HG03025 (cell line): ENCODE data around the gene FAHD1.
"Not testable (repeated sequence)": the region's sequence is repeated elsewhere in the genome, so short reads cannot be mapped to it uniquely, and the experiment has no call there.

ENCODE experiments used
- ATAC-seq: cut with Tn5 transposase; IDR thresholded peaks from one replicate; pipeline ENCODE4 v1.9.1; 2021; ENCODE audit warnings: mild to moderate bottlenecking, moderate library complexity; ENCODE audit not compliant: unreplicated experiment, low FRiP score

Gene FAHD1

DNA sequence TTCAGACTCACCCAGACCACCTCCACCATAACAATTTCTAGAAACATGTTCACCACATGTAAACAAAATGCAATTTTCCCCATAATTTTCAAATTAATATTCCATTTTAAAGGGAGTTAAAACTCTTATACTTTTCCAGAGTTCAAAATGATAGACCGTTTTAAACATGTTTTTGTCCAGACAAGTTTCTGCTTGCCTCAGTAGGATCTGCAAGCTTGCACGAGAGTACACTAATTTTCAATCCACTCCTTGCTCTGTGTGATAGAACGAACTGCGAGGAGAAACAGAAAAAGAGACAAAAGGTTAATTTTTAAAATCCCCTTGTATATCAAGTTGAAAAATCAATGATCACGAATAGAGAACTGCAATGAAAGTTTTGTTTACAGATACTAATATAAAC is 7.1 kb downstream of the FAHD1 start:
- no peak for ATAC-seq

DNA sequence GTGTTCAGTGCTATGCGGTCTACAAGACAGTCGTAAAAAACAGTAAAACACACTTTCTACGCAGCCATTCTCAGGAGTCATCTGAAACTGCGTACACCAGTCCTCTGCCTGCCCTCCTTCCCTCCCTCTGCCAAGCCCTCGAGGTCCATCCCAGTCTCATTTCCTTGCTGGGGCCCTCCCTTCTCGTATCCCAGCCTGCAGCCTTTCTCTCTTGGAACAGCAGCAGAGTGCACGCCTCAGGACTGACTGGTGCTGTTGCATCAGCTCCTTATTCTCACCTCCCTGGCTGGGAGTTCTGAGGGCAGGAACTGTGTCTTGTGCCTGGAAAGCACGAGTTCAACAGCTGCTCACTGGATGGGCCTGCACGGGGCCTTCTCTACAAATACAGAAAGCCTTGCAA is 12.5 kb downstream of the FAHD1 start:
- no peak for ATAC-seq

DNA sequence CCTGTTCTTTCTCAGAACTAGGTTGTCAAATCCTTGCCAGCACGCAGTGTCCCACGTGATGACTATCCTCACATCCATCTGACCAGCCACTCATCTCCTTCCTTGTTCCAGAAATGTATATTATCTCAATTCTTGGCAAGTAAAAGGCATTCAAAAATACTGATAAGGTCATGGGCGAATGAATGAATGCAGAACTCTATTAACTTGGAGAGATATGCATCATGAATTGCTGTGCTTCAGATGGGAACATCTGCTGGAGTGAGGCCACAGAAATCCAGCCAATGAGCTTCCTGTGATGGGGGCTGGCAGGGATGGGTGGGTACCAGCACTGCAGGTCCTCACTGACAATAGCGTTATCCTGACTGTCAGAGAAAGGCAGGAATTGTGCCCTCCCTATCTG is 19.0 kb downstream of the FAHD1 start:
- ATAC-seq = no peak

DNA sequence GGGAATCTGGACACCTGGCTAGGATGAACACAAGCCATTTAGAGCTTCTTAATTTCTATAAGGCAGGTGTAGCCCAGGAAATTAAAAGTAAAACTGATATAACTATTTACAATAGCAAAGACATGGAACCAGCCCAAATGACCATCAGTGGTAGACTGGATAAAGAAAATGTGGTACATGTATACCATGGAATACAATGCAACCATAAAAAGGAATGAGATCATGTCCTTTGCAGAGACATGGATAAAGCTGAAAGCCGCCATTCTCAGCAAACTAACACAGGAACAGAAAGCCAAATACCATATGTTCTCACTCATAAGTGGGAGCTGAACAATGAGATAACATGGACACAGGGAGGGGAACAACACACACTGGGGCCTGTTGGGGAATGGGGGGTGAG is 19.4 kb downstream of the FAHD1 start:
- no peak for ATAC-seq

DNA sequence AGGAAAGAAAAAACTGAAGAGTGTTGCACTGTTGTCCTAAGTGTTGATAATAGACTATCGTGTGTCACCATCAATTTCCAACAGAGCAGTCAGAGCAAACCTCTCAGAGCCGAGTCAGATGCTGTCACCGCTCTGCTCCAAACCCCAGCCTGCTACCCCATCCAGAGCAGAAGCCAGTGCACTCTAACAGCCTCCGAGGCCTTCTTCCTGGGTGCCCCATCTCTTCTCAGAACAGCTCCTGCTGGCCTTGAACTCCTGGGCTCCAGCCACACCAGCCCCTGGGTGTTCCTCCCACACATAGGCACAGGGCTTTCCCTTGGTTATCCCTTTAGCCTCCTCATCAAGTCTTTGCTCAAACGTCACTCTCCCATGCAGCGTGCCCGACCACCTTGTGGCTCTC is 24.0 kb downstream of the FAHD1 start:
- ATAC-seq = no peak

DNA sequence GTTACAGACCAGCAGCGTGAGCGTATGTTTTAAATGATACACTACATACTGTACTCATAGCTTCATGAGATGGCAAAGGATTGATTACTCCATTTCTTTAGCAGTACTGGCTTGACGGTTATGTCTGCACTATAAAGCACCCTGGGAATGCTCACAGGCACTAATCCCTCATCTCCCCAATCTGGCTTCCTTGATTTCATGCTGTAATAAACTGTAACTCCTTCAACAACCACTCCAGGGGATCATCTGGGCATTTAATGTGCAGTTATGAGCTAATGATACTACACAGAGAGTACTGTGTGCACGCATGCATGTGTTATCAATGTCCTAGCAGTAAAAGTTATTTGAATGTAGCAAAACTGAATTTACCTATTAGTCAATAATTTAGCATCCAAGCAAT is 24.8 kb downstream of the FAHD1 start:
- no peak for ATAC-seq

DNA sequence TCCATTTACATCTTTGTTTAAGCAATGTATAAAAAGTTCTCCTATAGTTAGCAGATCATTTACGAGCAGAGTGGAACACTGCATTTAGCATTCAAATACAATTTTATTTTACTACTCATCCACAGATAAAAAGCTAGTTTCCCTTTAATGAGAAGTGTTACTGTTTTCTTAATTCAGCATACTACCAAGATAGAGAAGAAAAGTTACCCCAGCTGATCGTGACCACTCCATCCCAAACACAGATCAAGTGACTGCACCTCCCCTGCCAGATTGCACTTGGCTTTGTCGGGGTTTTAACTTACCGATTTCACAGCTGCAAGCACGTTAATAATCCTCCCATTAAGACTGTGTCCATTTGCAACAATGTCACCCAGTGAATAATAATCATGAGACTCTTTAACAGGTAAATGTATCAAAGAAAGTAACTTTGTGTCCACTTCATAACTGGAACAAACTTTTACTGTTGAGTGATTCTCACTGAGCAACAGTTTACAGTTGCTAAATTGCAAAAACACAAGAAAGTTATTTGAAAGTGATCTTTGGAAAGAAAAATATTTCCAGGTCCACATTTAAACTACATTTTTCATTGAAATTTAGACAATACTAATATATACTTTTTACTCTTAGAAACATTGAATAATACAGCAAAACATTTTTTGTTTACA is 30.6 kb downstream of the FAHD1 start:
- no peak for ATAC-seq

DNA sequence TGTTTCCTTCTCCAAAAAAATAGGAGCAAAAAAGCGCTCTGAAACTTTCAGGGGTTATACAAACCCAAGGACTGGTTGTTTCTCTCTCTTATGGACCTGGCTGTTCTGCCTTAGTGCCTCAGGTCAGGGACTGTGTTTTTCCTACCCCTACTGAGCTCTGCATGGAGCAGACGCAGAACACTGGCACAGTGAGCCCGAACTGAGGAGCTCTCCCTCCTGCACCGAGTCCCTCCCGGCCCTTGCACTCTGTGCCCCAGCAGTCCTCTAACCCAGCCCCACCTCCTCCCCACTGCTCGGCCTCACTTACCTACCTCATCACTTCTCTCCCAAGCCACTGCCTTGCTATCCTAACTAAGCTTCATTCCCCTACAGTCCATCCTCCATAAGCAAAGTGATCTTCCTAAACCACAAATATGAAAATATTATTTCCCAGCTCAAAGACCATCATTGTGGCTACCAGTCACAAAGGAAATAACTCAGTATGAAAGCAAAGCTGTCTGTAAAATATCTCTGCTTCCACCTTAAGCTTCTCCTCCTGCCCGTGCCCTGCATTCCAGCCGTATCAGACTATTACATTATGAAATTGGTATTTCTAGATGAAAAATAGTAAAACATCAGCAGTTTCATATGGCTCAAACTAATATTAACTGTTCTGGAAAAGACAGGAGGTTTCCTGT is 31.3 kb downstream of the FAHD1 start:
- ATAC-seq = no peak

DNA sequence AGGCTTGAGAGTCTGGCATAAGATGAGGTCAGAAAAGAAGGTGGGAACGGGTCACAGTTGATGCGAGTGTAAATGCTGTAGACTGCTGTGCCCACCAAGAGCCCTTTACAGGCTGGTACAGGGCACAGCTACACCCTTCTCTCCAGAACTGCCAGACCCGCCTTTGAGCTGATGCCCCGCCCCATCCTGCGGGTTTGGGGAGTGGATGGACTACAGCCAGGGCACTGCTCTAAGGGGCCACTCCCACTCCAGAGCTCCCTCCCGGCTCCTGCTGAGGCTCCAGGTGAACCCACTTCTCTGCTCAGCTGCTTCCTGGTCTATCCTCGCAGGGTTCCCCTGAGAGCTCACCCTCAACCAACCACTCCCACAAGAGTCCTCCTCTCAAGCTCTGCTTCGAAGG is 32.6 kb downstream of the FAHD1 start:
- ATAC-seq = no peak

DNA sequence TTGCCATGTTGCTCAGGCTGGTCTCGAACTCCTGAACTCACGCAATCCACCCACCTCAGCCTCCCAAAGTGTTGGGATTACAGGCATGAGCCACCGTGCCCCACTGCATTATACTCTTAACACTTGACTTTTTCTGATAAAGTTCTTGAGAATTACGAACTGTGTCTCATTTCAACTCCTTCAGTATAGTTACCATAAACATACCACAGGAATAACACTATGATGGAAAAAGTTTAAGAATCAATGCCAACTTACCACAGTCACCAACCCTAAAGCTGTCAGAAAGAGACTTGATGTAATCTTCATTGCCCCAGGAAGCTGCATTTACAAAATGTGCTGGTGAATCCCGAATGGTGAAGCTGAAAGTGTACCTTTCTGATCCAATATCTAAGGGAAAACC is 34.7 kb downstream of the FAHD1 start:
- ATAC-seq = no peak

DNA sequence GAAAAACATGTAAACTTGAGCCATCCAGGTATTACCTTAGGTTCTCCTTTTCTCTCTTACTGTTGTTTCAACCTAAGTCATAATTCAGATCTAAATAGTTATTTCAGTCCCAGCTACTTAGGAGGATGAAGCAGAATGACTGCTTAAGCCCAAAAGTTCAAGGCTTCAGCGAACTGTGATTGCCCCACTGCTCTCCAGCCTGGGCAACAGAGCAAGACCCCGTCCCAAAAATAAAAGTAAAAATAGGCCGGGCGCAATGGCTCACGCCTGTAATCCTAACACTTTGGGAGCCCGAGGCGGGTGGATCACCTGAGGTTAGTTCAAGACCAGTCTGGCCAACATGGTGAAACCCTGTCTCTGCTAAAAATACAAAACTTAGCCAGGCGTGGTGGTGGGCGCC is 35.4 kb downstream of the FAHD1 start:
- ATAC-seq = no peak

DNA sequence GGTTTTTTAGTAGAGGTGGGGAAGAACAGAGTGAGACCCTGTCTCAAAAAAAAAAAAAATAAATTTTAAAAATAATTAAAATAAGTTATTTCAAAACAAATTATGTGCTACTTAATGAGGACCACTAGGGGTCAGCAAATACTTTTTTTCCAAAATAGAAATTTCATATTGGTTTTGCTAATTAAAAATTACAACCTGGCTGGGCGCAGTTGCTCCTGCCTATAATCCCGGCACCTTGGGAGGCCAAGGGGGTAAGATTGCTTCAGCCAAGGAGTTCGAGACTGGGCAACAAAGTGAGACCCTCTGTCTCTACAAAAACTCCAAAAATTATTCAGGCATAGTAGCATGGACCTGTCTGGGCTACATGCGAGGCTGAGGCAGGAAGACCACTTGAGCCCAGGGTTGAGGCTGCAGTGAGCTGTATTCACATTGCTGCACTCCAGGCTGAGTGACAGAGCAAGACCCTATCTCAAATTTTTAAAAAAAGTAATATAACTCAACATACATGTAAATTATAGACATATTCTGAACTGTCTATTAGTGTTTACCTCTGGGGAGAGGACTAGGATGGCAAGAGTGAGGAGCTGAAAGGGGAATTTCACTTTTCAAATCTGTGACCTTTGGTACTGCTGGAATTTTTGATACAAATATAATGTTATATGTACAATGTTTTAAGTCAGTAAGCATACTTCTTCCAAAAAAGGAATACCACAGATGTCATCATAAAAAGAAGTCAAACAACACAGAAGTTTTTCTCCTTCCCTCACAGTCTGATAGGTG is 36.9 kb downstream of the FAHD1 start:
- no peak for ATAC-seq

DNA sequence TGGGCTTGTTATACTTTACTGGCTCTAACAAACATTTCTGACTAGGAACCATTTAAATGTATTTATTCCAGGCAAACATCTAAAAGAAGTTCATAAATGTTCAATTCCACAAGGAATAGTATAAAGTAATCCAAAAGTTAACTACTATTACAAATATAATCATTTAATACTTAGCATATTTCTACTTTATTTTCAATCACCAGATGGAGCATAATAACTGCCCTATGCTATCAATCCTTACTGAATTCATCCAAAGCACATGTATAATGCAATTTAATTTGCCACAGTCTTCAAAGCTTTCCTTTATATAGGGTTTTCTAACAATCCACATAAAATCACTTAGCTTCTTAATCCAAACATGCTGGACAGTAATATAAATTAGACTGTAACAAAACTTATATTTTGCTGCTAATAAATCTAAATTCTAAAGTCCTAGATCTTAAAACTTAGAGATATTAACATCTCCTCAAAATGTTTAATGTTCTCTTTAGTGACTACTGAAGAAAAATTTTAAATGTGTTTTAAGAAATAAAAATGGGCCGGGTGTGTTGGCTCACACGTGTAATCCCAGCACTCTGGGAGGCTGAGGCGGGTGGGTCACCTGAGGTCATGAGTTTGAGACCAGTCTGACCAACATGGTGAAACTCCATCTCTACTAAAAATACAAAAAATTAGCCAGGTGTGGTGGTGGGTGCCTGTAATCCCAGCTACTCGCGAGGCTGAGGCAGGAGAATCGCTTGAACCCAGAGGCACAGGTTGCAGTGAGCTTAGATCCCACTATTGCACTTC is 39.1 kb downstream of the FAHD1 start:
- ATAC-seq = no peak

DNA sequence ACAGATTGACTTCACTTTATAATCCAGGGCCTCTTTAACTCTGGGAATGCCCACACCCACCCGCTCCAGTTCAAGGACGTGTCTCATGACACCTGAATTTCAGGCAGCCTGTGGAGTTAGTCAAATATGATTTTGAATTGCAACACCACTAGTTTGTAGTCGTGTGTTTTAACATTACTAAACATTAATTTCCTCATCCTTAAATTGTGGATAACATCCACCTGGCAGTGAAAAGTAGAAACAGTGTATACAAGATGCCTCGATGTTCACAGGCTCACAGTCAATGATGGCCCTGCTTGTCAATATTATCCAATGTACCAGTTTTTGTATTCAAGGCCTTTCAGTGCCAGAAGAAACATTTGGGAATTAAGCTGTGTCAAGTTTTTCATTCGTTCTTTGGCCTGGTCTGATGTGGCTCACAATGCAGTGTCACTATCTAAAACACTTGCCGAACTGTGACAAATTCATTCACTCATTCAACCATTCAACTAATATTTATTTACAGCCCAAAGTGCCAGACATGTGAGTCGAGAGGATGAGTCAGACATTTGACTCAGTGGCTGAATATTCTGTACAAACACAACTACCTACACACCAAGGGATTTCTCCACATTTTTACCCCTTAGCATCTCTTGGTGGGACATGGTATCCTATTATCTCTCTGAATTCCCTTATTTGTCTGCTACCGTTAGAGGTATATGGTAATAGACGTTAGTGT is 43.5 kb downstream of the FAHD1 start:
- no peak for ATAC-seq

DNA sequence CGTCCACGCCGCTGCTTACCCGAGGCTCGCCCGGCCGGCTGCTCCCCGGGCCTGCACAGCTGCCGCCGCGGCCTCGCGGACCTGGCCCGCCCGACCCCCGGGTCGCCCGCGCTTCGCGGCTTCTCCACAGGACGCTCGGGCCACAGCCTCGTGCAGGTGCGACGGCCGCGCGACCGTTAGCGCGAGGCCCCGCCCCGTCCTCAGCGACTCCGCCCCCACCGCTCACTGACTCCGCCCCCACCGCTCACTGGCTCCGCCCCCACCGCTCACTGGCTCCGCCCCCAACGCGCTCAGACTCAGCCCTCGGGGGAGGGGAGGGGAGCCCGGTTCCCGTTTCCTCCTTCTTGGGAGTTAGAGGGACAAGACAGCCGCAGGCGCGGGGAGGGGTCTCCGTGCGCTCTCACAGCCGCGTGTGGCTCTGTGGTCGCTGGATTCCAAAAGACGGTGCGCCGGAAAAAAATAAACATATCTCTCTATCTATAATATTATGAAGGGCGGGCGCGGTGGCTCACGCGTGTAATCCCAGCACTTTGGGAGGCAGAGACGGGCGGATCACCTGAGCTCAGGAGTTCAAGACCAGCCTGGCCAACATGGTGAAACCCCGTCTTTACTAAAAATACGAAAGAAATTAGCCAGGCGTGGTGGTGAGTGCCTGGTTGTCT is 45.1 kb downstream of the FAHD1 start, which contains the start of gene MEIOB:
TSS of gene MEIOB (minus strand) at position 191 of the 662 bp plus-strand sequence. CDS start 3,989 bp downstream, outside the sequence.
- no peak for ATAC-seq

DNA sequence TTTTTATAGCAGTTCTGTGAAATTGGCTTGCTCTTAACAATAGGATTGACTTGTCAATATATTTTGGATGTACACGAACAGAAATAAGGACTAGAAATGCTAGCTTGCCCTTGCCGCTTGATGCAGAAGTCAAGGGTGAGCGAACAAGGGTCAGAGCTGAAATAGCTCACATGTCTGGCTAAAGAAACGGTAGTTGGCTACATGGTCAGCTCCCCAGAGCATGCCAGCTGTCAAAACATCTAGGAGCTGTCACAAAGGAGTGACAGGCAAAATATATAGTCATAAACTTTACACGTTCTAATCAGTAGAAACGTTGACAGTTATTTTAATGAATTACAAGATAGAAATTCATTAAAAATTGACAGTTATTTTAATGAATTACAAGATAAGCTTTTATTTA is 47.8 kb downstream of the FAHD1 start:
- no peak for ATAC-seq

DNA sequence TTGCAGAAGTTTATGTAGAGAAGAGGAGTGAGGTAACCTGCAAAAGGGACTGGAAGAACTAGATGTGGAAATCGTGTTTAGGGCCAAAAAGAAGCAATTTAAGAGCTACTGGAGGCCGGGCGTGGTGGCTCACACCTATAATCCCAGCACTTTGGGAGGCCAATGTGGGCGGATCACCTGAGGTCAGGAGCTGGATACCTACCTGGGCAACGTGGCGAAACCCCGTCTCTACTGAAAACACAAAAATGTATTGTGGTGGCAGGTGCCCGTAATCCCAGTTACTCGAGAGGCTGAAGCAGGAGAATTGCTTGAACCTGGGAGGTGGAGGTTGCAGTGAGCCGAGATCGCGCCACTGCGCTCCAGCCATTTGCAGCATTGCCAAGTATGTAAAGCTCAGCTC is 49.1 kb downstream of the FAHD1 start:
- not testable (repeated sequence) for ATAC-seq

DNA sequence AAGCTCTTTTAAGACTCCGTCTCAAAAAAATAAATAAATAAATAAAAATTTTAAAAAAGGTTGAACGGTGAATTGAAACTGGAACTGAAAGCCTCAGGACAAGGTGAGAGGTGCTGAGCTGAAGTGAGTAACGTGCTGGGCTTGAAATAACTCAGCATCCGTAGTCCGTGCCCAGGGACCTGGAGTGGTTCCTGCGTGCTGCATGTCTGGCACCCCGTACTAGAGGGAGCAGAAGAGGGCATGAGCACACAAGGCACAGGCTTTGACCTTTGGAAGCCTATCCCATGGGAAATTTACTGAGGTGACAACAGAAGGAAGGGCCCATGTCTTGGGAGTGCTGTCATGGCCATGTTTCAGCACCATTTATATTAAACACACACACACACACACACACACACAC is 49.5 kb downstream of the FAHD1 start:
- ATAC-seq = no peak

DNA sequence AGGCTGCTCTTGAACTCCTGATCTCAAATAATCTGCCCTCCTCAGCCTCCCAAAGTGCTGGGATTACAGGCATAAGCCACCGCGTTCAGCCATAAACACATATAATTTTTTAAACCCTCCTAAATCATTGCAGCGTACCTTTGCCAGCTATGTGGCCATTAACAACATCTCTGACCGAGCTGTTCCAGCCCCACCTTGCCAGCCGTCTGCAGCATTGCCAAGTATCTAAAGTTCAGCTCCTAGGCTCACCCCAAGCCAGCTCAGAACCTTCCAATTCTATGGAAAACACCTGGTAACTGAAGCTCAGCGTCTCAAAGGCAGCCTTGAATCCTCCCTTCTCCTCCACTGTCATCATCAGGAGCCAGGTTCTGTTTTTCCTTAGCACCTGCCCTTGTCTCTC is 50.1 kb downstream of the FAHD1 start:
- no peak for ATAC-seq

DNA sequence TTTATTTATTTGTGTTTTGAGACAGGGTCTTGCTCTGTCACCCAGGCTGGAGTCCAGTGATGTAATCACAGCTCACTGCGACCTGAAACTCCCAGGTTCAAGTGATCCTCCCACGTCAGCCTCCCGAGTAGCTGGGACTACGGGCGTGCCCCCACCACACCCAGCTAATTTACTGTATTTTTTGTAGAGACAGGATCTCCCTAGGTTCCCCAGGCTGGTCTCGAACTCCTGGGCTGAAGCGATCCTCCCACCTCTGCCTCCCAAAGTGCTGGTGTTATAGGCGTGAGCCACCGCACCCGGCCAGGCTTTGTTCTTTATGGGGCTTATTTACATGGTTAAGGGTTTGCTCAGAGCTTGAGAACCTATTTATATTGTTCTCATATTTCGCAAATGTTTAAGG is 50.8 kb downstream of the FAHD1 start:
- no peak for ATAC-seq
